Liver (tissue), 3 donors: Measurements from ENCODE around the gene IL1RAPL1.

Experiments used
- GABPA ChIP-seq, 2 donors: IDR thresholded peaks in 1 of 2; conservative IDR thresholded peaks in 1 of 2; 2 replicates each; pipeline ENCODE4 v1.6.1; 2016; ENCODE audit warnings: antibody characterized with exemption in 2 of 2, mild to moderate bottlenecking in 1 of 2, moderate library complexity in 1 of 2
- NR2F2 ChIP-seq: IDR thresholded peaks from 2 replicates; pipeline ENCODE4 v1.6.1; 2016; ENCODE audit warnings: antibody characterized with exemption
- RAD21 ChIP-seq, 2 donors: IDR thresholded peaks; 2 replicates each; pipeline ENCODE4 v1.6.1; 2016; ENCODE audit warnings: antibody characterized with exemption in 2 of 2, mild to moderate bottlenecking in 2 of 2
- RXRA ChIP-seq, 2 donors: IDR thresholded peaks; 2 replicates each; pipeline ENCODE4 v1.6.1; 2017 to 2018; ENCODE audit warnings: antibody characterized with exemption in 2 of 2, mild to moderate bottlenecking in 1 of 2
- TAF1 ChIP-seq: conservative IDR thresholded peaks from 2 replicates; pipeline ENCODE4 v1.6.1; 2016; ENCODE audit warnings: antibody characterized with exemption, mild to moderate bottlenecking
- YY1 ChIP-seq: IDR thresholded peaks from 2 replicates; pipeline ENCODE4 v1.6.1; 2016; ENCODE audit warnings: antibody characterized with exemption, mild to moderate bottlenecking
- TF ChIP-seq, protein P1 (sequence below): fragments of 150-350 bp; IDR thresholded peaks from 2 replicates; pipeline ENCODE4 v1.5.1; 2017; ENCODE audit warnings: improper control_type of control experiment, low read depth, low read length; ENCODE audit not compliant: missing input control
- TF ChIP-seq, protein P2 (sequence below): IDR thresholded peaks from 2 replicates; pipeline ENCODE4 v1.6.1; 2016; ENCODE audit warnings: antibody characterized with exemption
- TF ChIP-seq, protein P3 (sequence below): IDR thresholded peaks from 2 replicates; pipeline ENCODE4 v1.6.1; 2016; ENCODE audit warnings: antibody characterized with exemption
- TF ChIP-seq, protein P4 (sequence below): IDR thresholded peaks from 2 replicates; pipeline ENCODE4 v1.6.1; 2016; ENCODE audit warnings: antibody characterized with exemption, mild to moderate bottlenecking
- donor health status: healthy.
- donor health status: healthy.

DNA sequence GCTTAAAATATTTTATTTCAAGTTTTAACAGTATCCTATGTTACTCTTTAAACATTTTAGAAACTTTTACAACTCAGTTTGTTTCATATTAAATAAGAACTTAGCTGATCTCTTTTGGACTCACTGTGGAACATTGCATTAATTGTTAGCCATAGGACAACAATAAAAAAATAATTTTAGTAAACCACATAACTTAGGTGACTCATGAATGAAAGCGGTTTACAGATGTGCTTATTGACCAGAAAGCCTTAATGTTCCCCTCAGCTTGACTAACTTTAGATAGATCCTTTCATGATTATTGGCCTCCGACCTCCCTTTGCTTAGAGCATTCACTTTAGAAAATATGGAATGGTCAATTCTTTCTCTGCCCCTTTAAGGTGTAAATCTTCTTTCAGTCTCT, 844.6 kb downstream of the IL1RAPL1 start:
- TF ChIP-seq, protein P1, sequence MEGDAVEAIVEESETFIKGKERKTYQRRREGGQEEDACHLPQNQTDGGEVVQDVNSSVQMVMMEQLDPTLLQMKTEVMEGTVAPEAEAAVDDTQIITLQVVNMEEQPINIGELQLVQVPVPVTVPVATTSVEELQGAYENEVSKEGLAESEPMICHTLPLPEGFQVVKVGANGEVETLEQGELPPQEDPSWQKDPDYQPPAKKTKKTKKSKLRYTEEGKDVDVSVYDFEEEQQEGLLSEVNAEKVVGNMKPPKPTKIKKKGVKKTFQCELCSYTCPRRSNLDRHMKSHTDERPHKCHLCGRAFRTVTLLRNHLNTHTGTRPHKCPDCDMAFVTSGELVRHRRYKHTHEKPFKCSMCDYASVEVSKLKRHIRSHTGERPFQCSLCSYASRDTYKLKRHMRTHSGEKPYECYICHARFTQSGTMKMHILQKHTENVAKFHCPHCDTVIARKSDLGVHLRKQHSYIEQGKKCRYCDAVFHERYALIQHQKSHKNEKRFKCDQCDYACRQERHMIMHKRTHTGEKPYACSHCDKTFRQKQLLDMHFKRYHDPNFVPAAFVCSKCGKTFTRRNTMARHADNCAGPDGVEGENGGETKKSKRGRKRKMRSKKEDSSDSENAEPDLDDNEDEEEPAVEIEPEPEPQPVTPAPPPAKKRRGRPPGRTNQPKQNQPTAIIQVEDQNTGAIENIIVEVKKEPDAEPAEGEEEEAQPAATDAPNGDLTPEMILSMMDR, result no peak
- TF ChIP-seq YY1 (no peak), TAF1 (no peak), NR2F2 (no peak), RAD21 (IDR thresholded peaks at IDR 0.05) (no peak), GABPA (IDR thresholded peaks at IDR 0.05 in 1 of 2, conservative IDR thresholded peaks at IDR 0.05 in 1 of 2) (no peak), RXRA (IDR thresholded peaks at IDR 0.05) (no peak)
- TF ChIP-seq, protein P2, sequence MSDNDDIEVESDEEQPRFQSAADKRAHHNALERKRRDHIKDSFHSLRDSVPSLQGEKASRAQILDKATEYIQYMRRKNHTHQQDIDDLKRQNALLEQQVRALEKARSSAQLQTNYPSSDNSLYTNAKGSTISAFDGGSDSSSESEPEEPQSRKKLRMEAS, result no peak
- TF ChIP-seq, protein P3, sequence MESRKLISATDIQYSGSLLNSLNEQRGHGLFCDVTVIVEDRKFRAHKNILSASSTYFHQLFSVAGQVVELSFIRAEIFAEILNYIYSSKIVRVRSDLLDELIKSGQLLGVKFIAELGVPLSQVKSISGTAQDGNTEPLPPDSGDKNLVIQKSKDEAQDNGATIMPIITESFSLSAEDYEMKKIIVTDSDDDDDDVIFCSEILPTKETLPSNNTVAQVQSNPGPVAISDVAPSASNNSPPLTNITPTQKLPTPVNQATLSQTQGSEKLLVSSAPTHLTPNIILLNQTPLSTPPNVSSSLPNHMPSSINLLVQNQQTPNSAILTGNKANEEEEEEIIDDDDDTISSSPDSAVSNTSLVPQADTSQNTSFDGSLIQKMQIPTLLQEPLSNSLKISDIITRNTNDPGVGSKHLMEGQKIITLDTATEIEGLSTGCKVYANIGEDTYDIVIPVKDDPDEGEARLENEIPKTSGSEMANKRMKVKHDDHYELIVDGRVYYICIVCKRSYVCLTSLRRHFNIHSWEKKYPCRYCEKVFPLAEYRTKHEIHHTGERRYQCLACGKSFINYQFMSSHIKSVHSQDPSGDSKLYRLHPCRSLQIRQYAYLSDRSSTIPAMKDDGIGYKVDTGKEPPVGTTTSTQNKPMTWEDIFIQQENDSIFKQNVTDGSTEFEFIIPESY, result no peak
- TF ChIP-seq, protein P4, sequence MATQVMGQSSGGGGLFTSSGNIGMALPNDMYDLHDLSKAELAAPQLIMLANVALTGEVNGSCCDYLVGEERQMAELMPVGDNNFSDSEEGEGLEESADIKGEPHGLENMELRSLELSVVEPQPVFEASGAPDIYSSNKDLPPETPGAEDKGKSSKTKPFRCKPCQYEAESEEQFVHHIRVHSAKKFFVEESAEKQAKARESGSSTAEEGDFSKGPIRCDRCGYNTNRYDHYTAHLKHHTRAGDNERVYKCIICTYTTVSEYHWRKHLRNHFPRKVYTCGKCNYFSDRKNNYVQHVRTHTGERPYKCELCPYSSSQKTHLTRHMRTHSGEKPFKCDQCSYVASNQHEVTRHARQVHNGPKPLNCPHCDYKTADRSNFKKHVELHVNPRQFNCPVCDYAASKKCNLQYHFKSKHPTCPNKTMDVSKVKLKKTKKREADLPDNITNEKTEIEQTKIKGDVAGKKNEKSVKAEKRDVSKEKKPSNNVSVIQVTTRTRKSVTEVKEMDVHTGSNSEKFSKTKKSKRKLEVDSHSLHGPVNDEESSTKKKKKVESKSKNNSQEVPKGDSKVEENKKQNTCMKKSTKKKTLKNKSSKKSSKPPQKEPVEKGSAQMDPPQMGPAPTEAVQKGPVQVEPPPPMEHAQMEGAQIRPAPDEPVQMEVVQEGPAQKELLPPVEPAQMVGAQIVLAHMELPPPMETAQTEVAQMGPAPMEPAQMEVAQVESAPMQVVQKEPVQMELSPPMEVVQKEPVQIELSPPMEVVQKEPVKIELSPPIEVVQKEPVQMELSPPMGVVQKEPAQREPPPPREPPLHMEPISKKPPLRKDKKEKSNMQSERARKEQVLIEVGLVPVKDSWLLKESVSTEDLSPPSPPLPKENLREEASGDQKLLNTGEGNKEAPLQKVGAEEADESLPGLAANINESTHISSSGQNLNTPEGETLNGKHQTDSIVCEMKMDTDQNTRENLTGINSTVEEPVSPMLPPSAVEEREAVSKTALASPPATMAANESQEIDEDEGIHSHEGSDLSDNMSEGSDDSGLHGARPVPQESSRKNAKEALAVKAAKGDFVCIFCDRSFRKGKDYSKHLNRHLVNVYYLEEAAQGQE, result no peak
